ENCODE results near the gene ABO. TPM values are rescaled to one million over a fixed set of nuclear protein-coding genes. Genes with fewer than 3 reads are reported as not detected.
"Not testable (repeated sequence)": the region's sequence is repeated elsewhere in the genome, so short reads cannot be mapped to it uniquely, and the experiment has no call there.

The ABO gene
- total RNA-seq, 1 experiment from 2014 or later = not detected

GRCh38 chr9:133277467-133277866 is 2.5 kb upstream of the ABO start:
- H3K27me3 ChIP-seq (ENCODE audit: control insufficient read depth, insufficient read depth, low read length) = peaks cover 47% of the 10 kb centered on the region
- H3K36me3 ChIP-seq (replicated peaks; ENCODE audit: control insufficient read depth, insufficient read depth, low read length) = no peaks in the 10 kb centered on the region
- DNase-seq = no peak
- no peak overlapping the region for H3K4me3 ChIP-seq (ENCODE audit: insufficient read depth, low read depth, low read length)

GRCh38 chr9:133276923-133277322 is 1.9 kb upstream of the ABO start:
- DNase-seq = no peak
- Histone ChIP-seq H3K4me3 (ENCODE audit: insufficient read depth, low read depth, low read length) (no peak overlapping the region), H3K27me3 (ENCODE audit: control insufficient read depth, insufficient read depth, low read length) (peaks cover 47% of the 10 kb centered on the region), H3K36me3 (replicated peaks; ENCODE audit: control insufficient read depth, insufficient read depth, low read length) (no peaks in the 10 kb centered on the region)

- Histone ChIP-seq H3K27me3 (ENCODE audit: control insufficient read depth, insufficient read depth, low read length) (peaks cover 47% of the 10 kb centered on the region), H3K36me3 (replicated peaks; ENCODE audit: control insufficient read depth, insufficient read depth, low read length) (no peaks in the 10 kb centered on the region), H3K4me3 (ENCODE audit: insufficient read depth, low read depth, low read length) (peak overlapping the region; percentile 55)
- DNase-seq = no peak
These were observed 1.2 kb upstream of the ABO start for GRCh38 chr9:133276001-133276884.

- H3K36me3 ChIP-seq (replicated peaks; ENCODE audit: control insufficient read depth, insufficient read depth, low read length) = no peaks in the 10 kb centered on the region
- peak; percentile 81 for DNase-seq
- H3K27me3 ChIP-seq (ENCODE audit: control insufficient read depth, insufficient read depth, low read length) = peaks cover 47% of the 10 kb centered on the region
- peak overlapping the region; percentile 55 for H3K4me3 ChIP-seq (ENCODE audit: insufficient read depth, low read depth, low read length)
These were observed 531 bp downstream of the ABO start for GRCh38 chr9:133274236-133275104.

GRCh38 chr9:133273819-133274218 is 1.2 kb downstream of the ABO start:
- no peak for DNase-seq
- Histone ChIP-seq H3K27me3 (ENCODE audit: control insufficient read depth, insufficient read depth, low read length) (peaks cover 47% of the 10 kb centered on the region), H3K36me3 (replicated peaks; ENCODE audit: control insufficient read depth, insufficient read depth, low read length) (no peaks in the 10 kb centered on the region), H3K4me3 (ENCODE audit: insufficient read depth, low read depth, low read length) (no peak overlapping the region)

GRCh38 chr9:133273098-133273497 is 1.9 kb downstream of the ABO start:
- no peak overlapping the region for H3K4me3 ChIP-seq (ENCODE audit: insufficient read depth, low read depth, low read length)
- H3K36me3 ChIP-seq (replicated peaks; ENCODE audit: control insufficient read depth, insufficient read depth, low read length) = no peaks in the 10 kb centered on the region
- peaks cover 47% of the 10 kb centered on the region for H3K27me3 ChIP-seq (ENCODE audit: control insufficient read depth, insufficient read depth, low read length)
- DNase-seq = no peak

GRCh38 chr9:133269537-133270362 is 5.3 kb downstream of the ABO start:
- H3K4me3 ChIP-seq (ENCODE audit: insufficient read depth, low read depth, low read length) = no peak overlapping the region
- H3K36me3 ChIP-seq (replicated peaks; ENCODE audit: control insufficient read depth, insufficient read depth, low read length) = no peaks in the 10 kb centered on the region
- DNase-seq = no peak
- peaks cover 17% of the 10 kb centered on the region for H3K27me3 ChIP-seq (ENCODE audit: control insufficient read depth, insufficient read depth, low read length)

- H3K36me3 ChIP-seq (replicated peaks; ENCODE audit: control insufficient read depth, insufficient read depth, low read length); DNase-seq; H3K4me3 ChIP-seq (ENCODE audit: insufficient read depth, low read depth, low read length): not testable (repeated sequence)
- H3K27me3 ChIP-seq (ENCODE audit: control insufficient read depth, insufficient read depth, low read length) = peaks cover 11% of the 10 kb centered on the region
These were observed 5.9 kb downstream of the ABO start for GRCh38 chr9:133269136-133269535.

GRCh38 chr9:133268335-133269056 is 6.5 kb downstream of the ABO start:
- Histone ChIP-seq H3K36me3 (replicated peaks; ENCODE audit: control insufficient read depth, insufficient read depth, low read length) (no peaks in the 10 kb centered on the region), H3K4me3 (ENCODE audit: insufficient read depth, low read depth, low read length) (no peak overlapping the region), H3K27me3 (ENCODE audit: control insufficient read depth, insufficient read depth, low read length) (peaks cover 5% of the 10 kb centered on the region; the same call in 1 of the 2 replicates)
- no peak for DNase-seq

- H3K4me3 ChIP-seq (ENCODE audit: insufficient read depth, low read depth, low read length) = no peak overlapping the region
- no peak for DNase-seq
- H3K36me3 ChIP-seq (replicated peaks; ENCODE audit: control insufficient read depth, insufficient read depth, low read length) = no peaks in the 10 kb centered on the region
- H3K27me3 ChIP-seq (ENCODE audit: control insufficient read depth, insufficient read depth, low read length) = no peaks in the 10 kb centered on the region
These were observed 10.7 kb downstream of the ABO start for GRCh38 chr9:133264235-133264764.

GRCh38 chr9:133263557-133263956 is 11.4 kb downstream of the ABO start:
- Histone ChIP-seq H3K27me3 (ENCODE audit: control insufficient read depth, insufficient read depth, low read length) (no peaks in the 10 kb centered on the region), H3K4me3 (ENCODE audit: insufficient read depth, low read depth, low read length) (no peak overlapping the region), H3K36me3 (replicated peaks; ENCODE audit: control insufficient read depth, insufficient read depth, low read length) (no peaks in the 10 kb centered on the region)
- no peak for DNase-seq

GRCh38 chr9:133262226-133262625 is 12.8 kb downstream of the ABO start:
- Histone ChIP-seq H3K4me3 (ENCODE audit: insufficient read depth, low read depth, low read length) (no peak overlapping the region), H3K27me3 (ENCODE audit: control insufficient read depth, insufficient read depth, low read length) (no peaks in the 10 kb centered on the region; the same call in 1 of the 2 replicates), H3K36me3 (replicated peaks; ENCODE audit: control insufficient read depth, insufficient read depth, low read length) (no peaks in the 10 kb centered on the region)
- DNase-seq = no peak

- DNase-seq = no peak
- Histone ChIP-seq H3K4me3 (ENCODE audit: insufficient read depth, low read depth, low read length) (no peak overlapping the region), H3K36me3 (replicated peaks; ENCODE audit: control insufficient read depth, insufficient read depth, low read length) (no peaks in the 10 kb centered on the region), H3K27me3 (ENCODE audit: control insufficient read depth, insufficient read depth, low read length) (no peaks in the 10 kb centered on the region; the same call in 1 of the 2 replicates)
These were observed 13.3 kb downstream of the ABO start for GRCh38 chr9:133261753-133262120.
